GM19463 (cell line): ENCODE measurements around the gene HSDL1.
"Not testable (repeated sequence)": the region's sequence is repeated elsewhere in the genome, so short reads cannot be mapped to it uniquely, and the experiment has no call there.

Source experiments
- ATAC-seq: cut with Tn5 transposase; IDR thresholded peaks from one replicate; pipeline ENCODE4 v1.9.1; 2021; ENCODE audit warnings: mild to moderate bottlenecking, moderate library complexity; ENCODE audit not compliant: unreplicated experiment

HSDL1 gene

DNA sequence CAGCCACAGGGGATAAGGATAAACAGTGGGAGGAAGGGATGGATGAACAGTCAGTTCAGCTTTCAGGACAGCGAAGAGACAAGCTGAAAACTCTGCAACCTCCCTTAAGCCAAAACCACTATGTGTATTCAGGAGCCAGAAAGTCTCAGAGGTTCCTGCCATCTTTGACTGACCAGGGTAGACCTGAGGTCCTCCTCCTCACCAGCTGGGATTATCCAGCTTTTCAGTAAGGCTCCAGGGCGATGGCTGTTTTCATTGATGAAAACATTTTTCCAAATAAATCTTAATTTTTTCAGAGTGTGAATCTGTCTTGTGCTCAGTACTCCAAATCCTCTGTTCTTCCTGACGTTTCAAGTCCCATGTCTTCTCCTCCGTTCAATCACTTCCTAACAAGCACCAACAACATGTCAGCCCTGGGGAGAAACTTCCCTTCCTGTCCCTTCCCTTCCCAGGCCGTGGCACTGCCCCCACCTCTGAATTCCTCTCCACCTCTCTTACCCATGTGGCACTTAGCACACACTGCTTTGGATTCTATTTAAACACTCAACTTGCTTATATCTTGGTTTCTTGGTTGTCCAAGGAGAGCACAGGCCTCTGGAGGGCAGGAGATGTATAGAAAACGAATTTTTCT is 5.2 kb downstream of the HSDL1 start:
- ATAC-seq, result no peak

GRCh38 chr16:84138824-84139627 is 6.0 kb downstream of the HSDL1 start:
- peak; percentile 95 for ATAC-seq

DNA sequence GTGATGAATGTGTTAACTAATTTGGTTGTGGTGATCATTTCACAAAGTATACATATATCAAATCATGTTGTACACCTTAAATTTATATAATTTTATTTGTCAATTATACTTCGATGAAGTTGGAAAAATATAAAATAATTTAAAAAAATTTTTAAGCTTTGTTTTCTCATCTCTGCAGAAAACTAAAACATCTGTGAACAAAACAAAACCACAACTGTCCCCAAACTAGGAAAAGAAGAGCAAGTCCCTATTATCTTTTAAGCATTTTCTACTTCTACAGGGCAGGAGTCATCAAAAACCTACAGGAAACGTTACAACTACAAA is 6.5 kb downstream of the HSDL1 start:
- ATAC-seq, result no peak

- no peak for ATAC-seq
These were observed 7.1 kb downstream of the HSDL1 start for GRCh38 chr16:84137769-84138357.

- no peak for ATAC-seq
These were observed 7.7 kb downstream of the HSDL1 start for GRCh38 chr16:84137287-84137686.

DNA sequence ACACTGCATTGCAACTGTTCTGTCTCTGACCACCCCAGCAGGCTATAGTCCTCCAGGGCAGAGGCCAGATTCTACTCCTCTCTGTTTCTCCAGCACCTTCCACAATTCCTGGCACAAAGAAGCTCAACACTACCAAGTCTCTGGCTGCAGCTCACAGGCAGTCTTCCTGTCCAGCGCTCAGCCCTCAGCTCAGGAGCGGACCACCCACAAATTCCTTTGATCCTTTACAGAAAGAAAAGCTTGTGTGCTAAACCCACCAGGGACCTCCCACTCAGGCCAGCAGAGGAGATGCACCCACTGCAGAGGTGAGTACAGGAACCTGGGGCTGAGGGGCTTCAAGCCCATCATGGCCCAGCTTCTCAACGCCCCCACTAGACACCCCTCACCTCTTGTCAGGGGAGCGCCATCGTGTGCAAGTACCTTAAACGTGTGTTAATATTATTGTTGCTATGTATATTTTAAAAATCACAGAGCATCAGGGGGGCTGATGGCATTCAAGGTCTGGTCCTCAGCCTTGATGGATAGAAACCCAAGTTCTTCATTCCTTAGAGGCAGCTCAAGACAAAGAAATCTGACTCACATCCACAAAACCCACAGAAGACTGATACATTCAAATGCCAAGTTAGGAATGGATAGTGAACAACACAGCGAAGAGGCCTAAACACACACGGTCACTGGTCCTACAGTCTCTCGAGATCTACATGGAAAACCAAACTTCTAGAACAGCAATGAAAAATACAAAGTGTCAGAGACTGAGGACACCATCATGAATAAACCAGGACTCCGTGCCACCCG is 8.4 kb downstream of the HSDL1 start:
- ATAC-seq, result no peak

- ATAC-seq, result no peak
These were observed 12.3 kb downstream of the HSDL1 start for GRCh38 chr16:84132527-84133285.

- ATAC-seq, result no peak
These were observed 13.9 kb downstream of the HSDL1 start for GRCh38 chr16:84131117-84131516.

- no peak for ATAC-seq
These were observed 20.5 kb downstream of the HSDL1 start for GRCh38 chr16:84124257-84125073.

- no peak for ATAC-seq
These were observed 24.0 kb downstream of the HSDL1 start for GRCh38 chr16:84121007-84121406.

DNA sequence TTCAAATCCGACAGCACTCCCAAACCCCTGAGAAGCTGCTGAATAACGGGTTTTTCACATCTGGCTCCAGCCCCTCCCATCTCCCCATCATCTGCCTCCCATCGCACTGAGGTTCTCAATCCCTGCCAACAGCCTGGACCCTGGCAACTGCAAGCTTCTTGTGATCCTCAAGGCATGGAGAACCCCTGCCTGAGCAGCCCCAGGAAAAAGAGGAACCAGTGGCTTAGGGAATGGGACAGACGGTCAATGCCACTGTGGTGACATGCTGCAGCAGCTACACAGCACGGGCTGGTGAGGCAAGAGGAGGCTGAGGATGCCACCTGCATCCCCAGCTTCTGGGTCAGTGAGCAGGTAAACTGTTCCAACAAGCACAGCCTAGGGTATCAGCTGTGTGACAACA is 25.0 kb downstream of the HSDL1 start:
- ATAC-seq, result no peak

DNA sequence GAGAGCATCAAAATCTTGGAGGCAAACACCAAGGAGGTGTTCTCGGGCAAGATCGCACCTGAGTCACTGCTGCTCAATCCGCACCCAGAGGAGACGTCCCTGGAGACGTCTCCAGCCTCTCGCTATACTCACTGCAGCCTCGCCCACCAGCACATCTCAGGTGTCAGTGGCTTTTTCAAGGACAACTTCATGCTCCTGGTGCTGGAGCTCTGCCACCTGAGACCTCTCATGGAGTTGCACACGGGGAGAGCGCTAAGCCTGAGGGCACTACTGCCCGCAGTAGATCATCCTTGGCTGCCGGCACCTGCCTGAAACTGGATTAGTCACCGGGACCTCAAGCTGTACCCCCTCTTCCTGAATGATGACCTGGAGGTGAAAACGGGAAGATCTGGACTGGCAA is 25.6 kb downstream of the HSDL1 start:
- no peak for ATAC-seq

DNA sequence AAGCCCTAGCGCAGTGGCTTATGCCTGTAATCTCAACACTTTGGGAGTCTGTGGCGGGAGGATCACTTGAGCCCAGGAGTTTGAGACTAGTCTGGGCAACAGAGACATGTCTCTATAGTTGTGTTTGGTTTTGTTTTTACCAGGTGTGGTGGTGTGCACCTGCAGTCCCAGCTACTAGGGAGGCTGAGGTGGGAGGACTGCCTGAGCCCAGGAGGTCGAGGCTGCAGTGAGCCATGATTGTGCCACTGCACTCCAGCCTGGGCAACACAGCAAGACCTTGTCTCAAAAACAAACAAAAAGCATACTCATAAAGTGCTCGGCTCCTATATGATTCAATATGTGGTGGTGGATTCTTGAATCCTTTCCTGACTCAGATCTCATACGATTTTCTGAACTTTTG is 26.7 kb downstream of the HSDL1 start:
- not testable (repeated sequence) for ATAC-seq

- no peak for ATAC-seq
These were observed 27.5 kb downstream of the HSDL1 start for GRCh38 chr16:84117494-84117843.

DNA sequence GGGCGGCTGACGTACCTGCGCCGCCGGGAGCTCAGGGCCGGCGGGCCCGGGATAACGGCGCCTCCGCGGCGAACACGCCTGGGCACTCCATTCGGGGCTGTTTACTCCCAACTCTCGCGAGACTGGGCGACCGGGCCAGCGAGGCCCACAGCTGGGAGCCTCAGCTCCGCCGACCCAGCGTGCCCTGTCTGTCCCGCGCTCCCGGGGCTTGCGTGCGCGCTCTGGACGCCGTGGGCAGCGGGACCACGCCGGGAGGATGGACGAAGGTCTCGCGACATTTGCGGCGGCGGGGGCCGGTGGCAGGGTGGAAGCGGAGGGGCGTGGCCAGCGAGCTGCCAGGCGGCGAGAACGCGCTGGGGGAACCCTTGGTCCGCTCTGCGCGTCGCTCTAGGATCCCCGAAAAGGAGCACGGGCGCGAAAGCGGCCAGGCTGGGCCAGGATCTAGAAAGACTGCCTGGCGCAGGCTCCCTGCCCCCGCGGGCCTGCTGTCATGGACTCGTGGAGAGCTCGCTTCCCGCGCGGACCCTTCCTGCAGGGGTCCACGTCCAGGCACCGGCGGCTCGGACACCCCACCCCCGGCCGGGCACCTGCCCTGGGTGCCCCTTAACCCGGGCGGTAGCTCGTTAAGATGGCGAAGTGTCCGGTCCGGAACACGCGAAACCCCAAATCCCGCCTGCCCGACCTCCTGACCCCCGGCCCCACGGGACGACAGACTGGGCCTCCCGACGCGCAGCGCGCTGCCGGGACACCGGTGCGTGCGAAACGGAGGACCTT is 28.1 kb downstream of the HSDL1 start, which contains the start of gene MBTPS1:
Gene MBTPS1 (minus strand): TSS at position 223 of the 774 bp plus-strand sequence. CDS start 15,159 bp downstream, outside the sequence.
- peak; percentile 94 for ATAC-seq

GRCh38 chr16:84115919-84116719 is 28.9 kb downstream of the HSDL1 start:
- ATAC-seq, result peak; percentile 30

DNA sequence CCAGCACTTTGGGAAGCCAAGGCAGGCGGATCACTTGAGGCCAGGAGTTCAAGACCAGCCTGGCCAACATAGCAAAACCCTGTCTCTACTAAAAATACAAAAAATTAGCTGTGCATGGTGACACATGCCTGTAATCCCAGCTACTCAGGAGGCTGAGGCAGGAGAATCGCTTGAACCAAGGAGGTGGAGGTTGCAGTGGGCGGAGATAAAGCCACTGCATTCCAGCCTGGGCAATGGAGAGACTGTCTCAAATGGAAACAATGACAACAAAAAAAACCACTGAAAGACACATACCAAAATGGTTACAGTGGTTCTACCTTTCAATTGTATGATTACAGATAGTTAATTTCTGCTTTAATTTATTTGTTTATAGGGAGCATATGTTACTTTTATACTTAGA is 33.0 kb downstream of the HSDL1 start:
- ATAC-seq, result not testable (repeated sequence)

GRCh38 chr16:84111525-84111924 is 33.5 kb downstream of the HSDL1 start:
- no peak for ATAC-seq
